HepG2 (cell line): ENCODE data around the gene MMUT. TPM values are rescaled to one million over a fixed set of nuclear protein-coding genes. Genes with fewer than 3 reads are reported as not detected.

ENCODE experiments used
- BATF2 ChIP-seq: sonication (generic); formaldehyde crosslinking; IDR thresholded peaks from 2 replicates; pipeline ENCODE4 v1.8.0; 2022; ENCODE audit warnings: mild to moderate bottlenecking, missing genetic modification reagents, moderate library complexity
- FOSL2 ChIP-seq: sonication (generic); formaldehyde crosslinking; IDR thresholded peaks from 2 replicates; pipeline ENCODE4 v1.4.0; 2020; ENCODE audit warnings: missing genetic modification reagents
- FOXC1 ChIP-seq: sonication (generic); formaldehyde crosslinking; IDR thresholded peaks from 2 replicates; pipeline ENCODE4 v1.8.0; 2022; ENCODE audit warnings: mild to moderate bottlenecking, missing genetic modification reagents, borderline replicate concordance
- HIC2 ChIP-seq: sonication (generic); formaldehyde crosslinking; IDR thresholded peaks from 2 replicates; pipeline ENCODE4 v1.9.0; 2022; ENCODE audit warnings: low read depth, missing genetic modification reagents
- KAT8 ChIP-seq: IDR thresholded peaks from 2 replicates; pipeline ENCODE4 v1.6.1; 2016; ENCODE audit warnings: missing genetic modification reagents, missing compliant biosample characterization
- MYNN ChIP-seq: sonication (generic); formaldehyde crosslinking; IDR thresholded peaks from 2 replicates; pipeline ENCODE4 v1.4.0; 2020; ENCODE audit warnings: mild to moderate bottlenecking, low read depth, missing genetic modification reagents
- NR1H2 ChIP-seq: sonication (generic); formaldehyde crosslinking; IDR thresholded peaks from 2 replicates; pipeline ENCODE4 v1.8.1; 2022; ENCODE audit warnings: low read depth, missing genetic modification reagents, borderline replicate concordance
- PRPF4 ChIP-seq: fragments of 200-400 bp; formaldehyde crosslinking; IDR thresholded peaks from 2 replicates; pipeline ENCODE4 v1.6.1; 2016; ENCODE audit warnings: low read length, low read depth; ENCODE audit not compliant: poor library complexity, severe bottlenecking
- SKIL ChIP-seq: sonication (generic); formaldehyde crosslinking; IDR thresholded peaks from 2 replicates; pipeline ENCODE4 v1.8.0; 2022; ENCODE audit warnings: missing genetic modification reagents, mild to moderate bottlenecking, moderate library complexity, borderline replicate concordance
- SMAD9 ChIP-seq: sonication (generic); formaldehyde crosslinking; IDR thresholded peaks from 2 replicates; pipeline ENCODE4 v1.5.1; 2020; ENCODE audit warnings: mild to moderate bottlenecking, missing genetic modification reagents
- SPEN ChIP-seq: sonication (generic); formaldehyde crosslinking; IDR thresholded peaks from 2 replicates; pipeline ENCODE4 v1.5.1; 2020; ENCODE audit warnings: low read depth, mild to moderate bottlenecking, missing genetic modification reagents
- TP53 ChIP-seq: sonication (generic); formaldehyde crosslinking; conservative IDR thresholded peaks from 2 replicates; pipeline ENCODE4 v1.4.0; 2020; ENCODE audit warnings: missing genetic modification reagents
- ZBTB38 ChIP-seq: sonication (generic); formaldehyde crosslinking; IDR thresholded peaks from 2 replicates; pipeline ENCODE4 v1.5.1; 2020; ENCODE audit warnings: mild to moderate bottlenecking, missing genetic modification reagents
- ZC3H13 ChIP-seq: sonication (generic); formaldehyde crosslinking; IDR thresholded peaks from 2 replicates; pipeline ENCODE4 v1.8.1; 2023; ENCODE audit warnings: mild to moderate bottlenecking, missing genetic modification reagents, moderate library complexity
- ZFP37 ChIP-seq: sonication (generic); formaldehyde crosslinking; IDR thresholded peaks from 2 replicates; pipeline ENCODE4 v1.4.0; 2020; ENCODE audit warnings: missing genetic modification reagents, borderline replicate concordance
- ZFP41 ChIP-seq: sonication (generic); formaldehyde crosslinking; IDR thresholded peaks from 2 replicates; pipeline ENCODE4 v1.4.0; 2020; ENCODE audit warnings: mild to moderate bottlenecking, missing genetic modification reagents, borderline replicate concordance
- ZFP90 ChIP-seq: sonication (generic); formaldehyde crosslinking; IDR thresholded peaks from 2 replicates; pipeline ENCODE4 v1.8.0; 2022; ENCODE audit warnings: missing genetic modification reagents, mild to moderate bottlenecking, inconsistent platforms, borderline replicate concordance
- ZNF124 ChIP-seq: sonication (generic); formaldehyde crosslinking; IDR thresholded peaks from 2 replicates; pipeline ENCODE4 v1.4.0; 2020; ENCODE audit warnings: missing genetic modification reagents
- ZNF143 ChIP-seq: sonication (generic); formaldehyde crosslinking; IDR thresholded peaks from 2 replicates; pipeline ENCODE4 v1.4.0; 2020; ENCODE audit warnings: missing genetic modification reagents
- ZNF205 ChIP-seq: IDR thresholded peaks from 2 replicates; pipeline ENCODE4 v1.6.1; 2018; ENCODE audit warnings: missing biosample characterization, missing genetic modification reagents
- ZNF333 ChIP-seq: sonication (generic); formaldehyde crosslinking; IDR thresholded peaks from 2 replicates; pipeline ENCODE4 v1.4.0; 2020; ENCODE audit warnings: mild to moderate bottlenecking, missing genetic modification reagents, borderline replicate concordance
- ZNF34 ChIP-seq: sonication (generic); formaldehyde crosslinking; IDR thresholded peaks from 2 replicates; pipeline ENCODE4 v1.4.0; 2020; ENCODE audit warnings: mild to moderate bottlenecking, missing genetic modification reagents, borderline replicate concordance
- ZNF383 ChIP-seq: sonication (generic); formaldehyde crosslinking; IDR thresholded peaks from 2 replicates; pipeline ENCODE4 v1.4.0; 2020; ENCODE audit warnings: missing genetic modification reagents, mild to moderate bottlenecking, borderline replicate concordance
- ZNF652 ChIP-seq: IDR thresholded peaks from 2 replicates; pipeline ENCODE4 v1.6.1; 2016; ENCODE audit warnings: low read depth, borderline replicate concordance
- ZNF749 ChIP-seq: sonication (generic); formaldehyde crosslinking; IDR thresholded peaks from 2 replicates; pipeline ENCODE4 v1.8.0; 2022; ENCODE audit warnings: mild to moderate bottlenecking, missing genetic modification reagents, moderate library complexity, borderline replicate concordance
- ZNF792 ChIP-seq: IDR thresholded peaks from 2 replicates; pipeline ENCODE4 v1.6.1; 2016
- ZSCAN31 ChIP-seq: sonication (generic); formaldehyde crosslinking; IDR thresholded peaks from 2 replicates; pipeline ENCODE4 v1.5.0; 2020; ENCODE audit warnings: low read depth, mild to moderate bottlenecking, missing genetic modification reagents
- polyA plus RNA-seq, 8 experiments: library from polyadenylated mRNA; depleted of rRNA in 3 of 8; stranded (reverse) in 7 of 8; unstranded in 1 of 8; fragments of >200 nt; fragmentation: Illumina TruSeq in 4 of 8; extraction: Trizol in 4 of 8; gene quantifications; 2 replicates each; pipeline versions ENCODE4 v1.2.1 to v1.2.3, GENCODE V29; 2011 to 2016; ENCODE audit warnings: low read depth in 4 of 8, missing spikeins in 1 of 8, mixed read lengths in 1 of 8; ENCODE audit not compliant: insufficient read depth in 1 of 8
- total RNA-seq, 5 experiments: library from RNA; depleted of rRNA; stranded (reverse); fragments of >200 nt; fragmentation: Illumina TruSeq; extraction: Trizol; gene quantifications; 2 replicates each; pipeline ENCODE4 v1.2.3, GENCODE V29; 2016; ENCODE audit warnings: low read depth in 1 of 5

Gene MMUT
- total and polyA plus RNA-seq, 2 of the 13 experiments (the other 11 are each of a cell fraction or from before 2014, with no cell fraction given): 16.1 to 20.5 TPM

- no peak for TF ChIP-seq HIC2 (CRISPR knock-in tag)
- TF ChIP-seq ZNF143 (CRISPR knock-in tag): 0 out of 2 replicates have a peak, but pooled peaks have one; percentile 45
- TF ChIP-seq ZFP37 (CRISPR knock-in tag): 0 out of 2 replicates have a peak, but pooled peaks have one; percentile 68
- TF ChIP-seq KAT8 (CRISPR knock-in tag): peak; percentile 100
- TF ChIP-seq ZNF383 (CRISPR knock-in tag): no peak
- peak; percentile 88 for TF ChIP-seq ZBTB38 (CRISPR knock-in tag)
- TF ChIP-seq ZNF749 (CRISPR knock-in tag): peak; percentile 50; the same call in 1 of the 2 replicates
- peak; percentile 67; the same call in 1 of the 2 replicates for TF ChIP-seq ZFP90
- peak; percentile 73; the same call in 1 of the 2 replicates for TF ChIP-seq TP53 (CRISPR knock-in tag)
- peak; percentile 50; the same call in 1 of the 2 replicates for TF ChIP-seq ZNF792 (CRISPR knock-in tag)
- no peak for TF ChIP-seq MYNN (CRISPR knock-in tag)
- peak; percentile 20; the same call in 1 of the 2 replicates for TF ChIP-seq ZNF652
- TF ChIP-seq ZSCAN31: peak; percentile 72
- TF ChIP-seq ZNF34 (CRISPR knock-in tag): peak; percentile 66; the same call in 1 of the 2 replicates
- peak; percentile 76; the same call in 1 of the 2 replicates for TF ChIP-seq ZNF205 (CRISPR knock-in tag)
- peak; percentile 47; the same call in 1 of the 2 replicates for TF ChIP-seq ZFP41 (CRISPR knock-in tag)
- TF ChIP-seq ZNF333 (CRISPR knock-in tag): 0 out of 2 replicates have a peak, but pooled peaks have one; percentile 61
- no peak for TF ChIP-seq BATF2 (CRISPR knock-in tag)
- no peak for TF ChIP-seq SKIL (CRISPR knock-in tag)
- TF ChIP-seq SPEN (CRISPR knock-in tag): peak; percentile 98
- TF ChIP-seq ZC3H13: no peak
- TF ChIP-seq SMAD9 (CRISPR knock-in tag): no peak
- no peak for TF ChIP-seq NR1H2 (CRISPR knock-in tag)
- peak; percentile 72 for TF ChIP-seq FOSL2 (CRISPR knock-in tag)
- TF ChIP-seq ZNF124: peak; percentile 67; the same call in 1 of the 2 replicates
- TF ChIP-seq PRPF4: no peak
- TF ChIP-seq FOXC1 (CRISPR knock-in tag): no peak
Measured at GRCh38 chr6:49462927-49463611, at the start of gene MMUT, which contains the start of gene CENPQ (continued).
